HEK293 (cell line): ENCODE data around the gene ZFHX3.

Source experiments
- CTCF ChIA-PET: fragments of 350-600 bp; formaldehyde crosslinking; extraction: SDS; loops from one replicate; lab custom pipeline; 2021; ENCODE audit warnings: antibody characterized with exemption; lab: Yijun Ruan, JAX
- POLR2A ChIA-PET: fragments of 300-600 bp; formaldehyde crosslinking; extraction: SDS; loops from one replicate; lab custom pipeline; 2020; ENCODE audit warnings: antibody characterized with exemption, inconsistent platforms; lab: Yijun Ruan, JAX
- H3K27ac ChIP-seq: fragments of 200-500 bp; sonication (Bioruptor generic); 2 replicates; pipeline ENCODE4 v1.5.1; 2014; ENCODE audit warnings: low read depth, low read length, control low read depth, inconsistent platforms; ENCODE audit errors: extremely low read depth
- H3K36me3 ChIP-seq, 2 experiments: fragments of 200-500 bp in 1 of 2; sonication (Bioruptor generic) in 1 of 2; 1 replicate in 1 of 2; 2 replicates in 1 of 2; pipeline ENCODE4 v1.5.1; 2014 to 2017; ENCODE audit warnings: inconsistent platforms in 2 of 2, low read length in 2 of 2; ENCODE audit not compliant: control insufficient read depth in 2 of 2, insufficient read depth in 1 of 2
- H3K4me1 ChIP-seq: fragments of 200-500 bp; sonication (Bioruptor generic); 2 replicates; pipeline ENCODE4 v1.5.1; 2014; ENCODE audit warnings: mild to moderate bottlenecking, low read length, inconsistent platforms; ENCODE audit not compliant: control insufficient read depth, insufficient read depth
- H3K4me3 ChIP-seq: 2 replicates; pipeline ENCODE4 v1.5.1; 2011; ENCODE audit warnings: low read depth, mild to moderate bottlenecking, control low read depth, low read length, moderate library complexity
- H3K9me3 ChIP-seq: fragments of 200-500 bp; sonication (Bioruptor generic); 2 replicates; pipeline ENCODE4 v1.5.1; 2014; ENCODE audit warnings: low read depth, low read length, inconsistent platforms; ENCODE audit not compliant: control insufficient read depth, insufficient read depth
- ELK4 ChIP-seq: IDR thresholded peaks from 2 replicates; pipeline ENCODE4 v1.6.1; 2011; ENCODE audit warnings: mild to moderate bottlenecking, low read depth, low read length, borderline replicate concordance
- GLIS1 ChIP-seq: fragments of 450-650 bp; formaldehyde crosslinking; IDR thresholded peaks from 2 replicates; pipeline ENCODE4 v1.5.1; 2016; ENCODE audit warnings: missing biosample characterization, missing genetic modification characterization
- HOXC10 ChIP-seq: sonication (generic); formaldehyde crosslinking; IDR thresholded peaks from 2 replicates; pipeline ENCODE4 v1.8.1; 2023; ENCODE audit warnings: mild to moderate bottlenecking, missing genetic modification reagents
- OVOL3 ChIP-seq: fragments of 450-650 bp; formaldehyde crosslinking; IDR thresholded peaks from 2 replicates; pipeline ENCODE4 v1.5.1; 2016; ENCODE audit warnings: missing biosample characterization, missing genetic modification characterization
- REPIN1 ChIP-seq: fragments of 450-650 bp; formaldehyde crosslinking; IDR thresholded peaks from 2 replicates; pipeline ENCODE4 v1.5.1; 2017; ENCODE audit warnings: missing biosample characterization, missing genetic modification characterization, low read depth
- SP3 ChIP-seq: fragments of 450-650 bp; formaldehyde crosslinking; IDR thresholded peaks from 2 replicates; pipeline ENCODE4 v1.5.1; 2016; ENCODE audit warnings: missing biosample characterization, missing genetic modification characterization
- YY2 ChIP-seq: fragments of 450-650 bp; formaldehyde crosslinking; IDR thresholded peaks from 2 replicates; pipeline ENCODE4 v1.5.1; 2016; ENCODE audit warnings: missing biosample characterization, missing genetic modification characterization
- ZBTB21 ChIP-seq: fragments of 450-650 bp; formaldehyde crosslinking; IDR thresholded peaks from 2 replicates; pipeline ENCODE4 v1.5.1; 2017; ENCODE audit warnings: missing biosample characterization, missing genetic modification characterization
- ZFHX2 ChIP-seq: fragments of 450-650 bp; formaldehyde crosslinking; conservative IDR thresholded peaks from 2 replicates; pipeline ENCODE4 v1.5.1; 2016; ENCODE audit warnings: missing biosample characterization, missing genetic modification characterization
- ZFP3 ChIP-seq: fragments of 450-650 bp; formaldehyde crosslinking; IDR thresholded peaks from 2 replicates; pipeline ENCODE4 v1.5.1; 2016; ENCODE audit warnings: low read depth, missing biosample characterization, missing genetic modification characterization
- ZNF10 ChIP-seq: fragments of 450-650 bp; formaldehyde crosslinking; IDR thresholded peaks from 2 replicates; pipeline ENCODE4 v1.5.1; 2017; ENCODE audit warnings: missing biosample characterization, missing genetic modification characterization
- ZNF175 ChIP-seq: fragments of 450-650 bp; formaldehyde crosslinking; IDR thresholded peaks from 2 replicates; pipeline ENCODE4 v1.5.1; 2016; ENCODE audit warnings: missing biosample characterization, missing genetic modification characterization
- ZNF335 ChIP-seq: fragments of 450-650 bp; formaldehyde crosslinking; conservative IDR thresholded peaks from 2 replicates; pipeline ENCODE4 v1.5.1; 2016; ENCODE audit warnings: missing biosample characterization, missing genetic modification characterization
- ZNF548 ChIP-seq: fragments of 450-650 bp; formaldehyde crosslinking; IDR thresholded peaks from 2 replicates; pipeline ENCODE4 v1.5.1; 2016; ENCODE audit warnings: missing biosample characterization, missing genetic modification characterization
- ZNF600 ChIP-seq: fragments of 450-650 bp; formaldehyde crosslinking; IDR thresholded peaks from 2 replicates; pipeline ENCODE4 v1.5.1; 2016; ENCODE audit warnings: missing biosample characterization, missing genetic modification characterization
- ZNF707 ChIP-seq: fragments of 450-650 bp; formaldehyde crosslinking; IDR thresholded peaks from 2 replicates; pipeline ENCODE4 v1.5.1; 2016; ENCODE audit warnings: missing biosample characterization, missing genetic modification characterization
- ZNF777 ChIP-seq: fragments of 450-650 bp; formaldehyde crosslinking; IDR thresholded peaks from 2 replicates; pipeline ENCODE4 v1.5.1; 2017; ENCODE audit warnings: missing biosample characterization, missing genetic modification characterization, borderline replicate concordance
- TF ChIP-seq, protein P1 (sequence below): fragments of 450-650 bp; formaldehyde crosslinking; conservative IDR thresholded peaks from 2 replicates; pipeline ENCODE4 v1.5.1; 2016; ENCODE audit warnings: low read depth, missing biosample characterization, missing genetic modification characterization
- TF ChIP-seq, protein P2 (sequence below): fragments of 450-650 bp; formaldehyde crosslinking; IDR thresholded peaks from 2 replicates; pipeline ENCODE4 v1.5.1; 2016; ENCODE audit warnings: missing biosample characterization, missing genetic modification characterization, low read depth
- TF ChIP-seq, protein P3 (sequence below): fragments of 450-650 bp; formaldehyde crosslinking; IDR thresholded peaks from 2 replicates; pipeline ENCODE4 v1.5.1; 2016; ENCODE audit warnings: missing biosample characterization, missing genetic modification characterization

The ZFHX3 gene

GRCh38 chr16:72927199-72928089 is 120.5 kb downstream of the ZFHX3 start (continued):
- peak; percentile 97 for TF ChIP-seq ZBTB21
- TF ChIP-seq GLIS1 (tag by site-specific recombination) = peak; percentile 94
- no peak for TF ChIP-seq ELK4
- TF ChIP-seq OVOL3 (tag by site-specific recombination) = peak; percentile 79; the same call in 1 of the 2 replicates
- TF ChIP-seq, protein P1, sequence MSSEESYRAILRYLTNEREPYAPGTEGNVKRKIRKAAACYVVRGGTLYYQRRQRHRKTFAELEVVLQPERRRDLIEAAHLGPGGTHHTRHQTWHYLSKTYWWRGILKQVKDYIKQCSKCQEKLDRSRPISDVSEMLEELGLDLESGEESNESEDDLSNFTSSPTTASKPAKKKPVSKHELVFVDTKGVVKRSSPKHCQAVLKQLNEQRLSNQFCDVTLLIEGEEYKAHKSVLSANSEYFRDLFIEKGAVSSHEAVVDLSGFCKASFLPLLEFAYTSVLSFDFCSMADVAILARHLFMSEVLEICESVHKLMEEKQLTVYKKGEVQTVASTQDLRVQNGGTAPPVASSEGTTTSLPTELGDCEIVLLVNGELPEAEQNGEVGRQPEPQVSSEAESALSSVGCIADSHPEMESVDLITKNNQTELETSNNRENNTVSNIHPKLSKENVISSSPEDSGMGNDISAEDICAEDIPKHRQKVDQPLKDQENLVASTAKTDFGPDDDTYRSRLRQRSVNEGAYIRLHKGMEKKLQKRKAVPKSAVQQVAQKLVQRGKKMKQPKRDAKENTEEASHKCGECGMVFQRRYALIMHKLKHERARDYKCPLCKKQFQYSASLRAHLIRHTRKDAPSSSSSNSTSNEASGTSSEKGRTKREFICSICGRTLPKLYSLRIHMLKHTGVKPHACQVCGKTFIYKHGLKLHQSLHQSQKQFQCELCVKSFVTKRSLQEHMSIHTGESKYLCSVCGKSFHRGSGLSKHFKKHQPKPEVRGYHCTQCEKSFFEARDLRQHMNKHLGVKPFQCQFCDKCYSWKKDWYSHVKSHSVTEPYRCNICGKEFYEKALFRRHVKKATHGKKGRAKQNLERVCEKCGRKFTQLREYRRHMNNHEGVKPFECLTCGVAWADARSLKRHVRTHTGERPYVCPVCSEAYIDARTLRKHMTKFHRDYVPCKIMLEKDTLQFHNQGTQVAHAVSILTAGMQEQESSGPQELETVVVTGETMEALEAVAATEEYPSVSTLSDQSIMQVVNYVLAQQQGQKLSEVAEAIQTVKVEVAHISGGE = 0 out of 2 replicates have a peak, but pooled peaks have one; percentile 18
- no peak for TF ChIP-seq REPIN1 (tag by site-specific recombination)
- TF ChIP-seq ZFHX2 (tag by site-specific recombination) = peak; percentile 77
- TF ChIP-seq, all 188 proteins: peak for 98

DNA sequence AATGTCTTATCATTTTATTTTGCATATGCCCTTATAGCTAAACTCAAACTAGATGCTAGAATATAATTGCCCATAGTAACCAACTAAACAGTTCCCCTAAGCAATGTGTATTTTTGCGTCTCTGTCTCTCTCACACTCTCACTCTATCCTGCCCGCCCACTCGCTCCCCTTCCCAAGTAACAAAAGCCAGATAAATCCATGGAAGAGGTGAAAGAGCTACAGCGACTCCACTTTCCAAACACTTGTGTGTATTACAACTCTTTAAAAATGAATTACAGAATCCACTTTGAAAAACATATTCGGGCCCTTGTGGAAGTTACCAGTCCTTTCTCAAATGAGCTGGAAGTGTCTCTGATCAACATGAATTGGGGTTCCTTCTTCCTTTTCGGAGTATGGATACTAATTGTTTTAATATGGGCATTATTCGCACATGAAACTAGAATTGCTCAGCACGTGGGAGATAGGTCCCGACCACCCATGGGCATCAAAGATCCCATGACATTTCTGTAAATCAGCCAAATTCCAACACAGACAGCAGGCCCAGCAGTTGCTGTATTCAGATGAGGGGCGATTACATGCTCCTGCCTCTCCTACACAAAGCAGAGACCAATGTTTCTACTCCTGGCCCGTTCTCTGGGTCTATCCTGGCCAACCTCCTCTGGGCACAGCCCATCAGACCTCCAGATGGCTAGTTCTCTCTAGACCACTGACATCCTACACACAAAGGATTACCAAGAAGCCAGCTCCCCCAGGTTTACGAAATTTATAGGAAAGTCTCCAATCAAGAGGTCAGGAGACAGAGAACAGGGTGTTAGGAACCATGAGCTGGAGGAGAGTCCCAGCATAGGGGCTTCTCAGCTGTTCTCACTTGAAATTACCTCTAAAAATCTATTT is 121.5 kb downstream of the ZFHX3 start:
- Histone ChIP-seq H3K4me3 (no peak overlapping the region), H3K9me3 (no peaks in the 10 kb centered on the region), H3K27ac (no peak overlapping the region; the same call in 1 of the 2 replicates), H3K4me1 (peaks cover 18% of the 10 kb centered on the region), H3K36me3 (no peaks in the 10 kb centered on the region)
- ChIA-PET CTCF (no interaction called here), POLR2A (no interaction called here)
- no peak for TF ChIP-seq ZBTB21
- TF ChIP-seq ZNF777 (tag by site-specific recombination) = no peak
- TF ChIP-seq YY2 (tag by site-specific recombination) = no peak
- TF ChIP-seq ZNF175 (tag by site-specific recombination) = no peak
- no peak for TF ChIP-seq HOXC10 (CRISPR knock-in tag)
- no peak for TF ChIP-seq ZNF600 (tag by site-specific recombination)
- TF ChIP-seq ZNF707 (tag by site-specific recombination) = no peak
- TF ChIP-seq, protein P2, sequence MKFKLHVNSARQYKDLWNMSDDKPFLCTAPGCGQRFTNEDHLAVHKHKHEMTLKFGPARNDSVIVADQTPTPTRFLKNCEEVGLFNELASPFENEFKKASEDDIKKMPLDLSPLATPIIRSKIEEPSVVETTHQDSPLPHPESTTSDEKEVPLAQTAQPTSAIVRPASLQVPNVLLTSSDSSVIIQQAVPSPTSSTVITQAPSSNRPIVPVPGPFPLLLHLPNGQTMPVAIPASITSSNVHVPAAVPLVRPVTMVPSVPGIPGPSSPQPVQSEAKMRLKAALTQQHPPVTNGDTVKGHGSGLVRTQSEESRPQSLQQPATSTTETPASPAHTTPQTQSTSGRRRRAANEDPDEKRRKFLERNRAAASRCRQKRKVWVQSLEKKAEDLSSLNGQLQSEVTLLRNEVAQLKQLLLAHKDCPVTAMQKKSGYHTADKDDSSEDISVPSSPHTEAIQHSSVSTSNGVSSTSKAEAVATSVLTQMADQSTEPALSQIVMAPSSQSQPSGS = no peak
- TF ChIP-seq ZNF548 = no peak
- no peak for TF ChIP-seq ZNF335
- TF ChIP-seq, protein P3, sequence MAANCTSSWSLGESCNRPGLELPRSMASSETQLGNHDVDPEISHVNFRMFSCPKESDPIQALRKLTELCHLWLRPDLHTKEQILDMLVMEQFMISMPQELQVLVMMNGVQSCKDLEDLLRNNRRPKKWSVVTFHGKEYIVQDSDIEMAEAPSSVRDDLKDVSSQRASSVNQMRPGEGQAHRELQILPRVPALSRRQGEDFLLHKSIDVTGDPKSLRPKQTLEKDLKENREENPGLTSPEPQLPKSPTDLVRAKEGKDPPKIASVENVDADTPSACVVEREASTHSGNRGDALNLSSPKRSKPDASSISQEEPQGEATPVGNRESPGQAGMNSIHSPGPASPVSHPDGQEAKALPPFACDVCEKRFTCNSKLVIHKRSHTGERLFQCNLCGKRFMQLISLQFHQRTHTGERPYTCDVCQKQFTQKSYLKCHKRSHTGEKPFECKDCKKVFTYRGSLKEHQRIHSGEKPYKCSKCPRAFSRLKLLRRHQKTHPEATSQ = no peak
- TF ChIP-seq SP3 (tag by site-specific recombination) = no peak
- no peak for TF ChIP-seq ZFP3
- no peak for TF ChIP-seq ZNF10 (tag by site-specific recombination)
